GM10847 (cell line): ENCODE measurements around the gene GPHB5.

Experiments
- POLR2A ChIP-seq: IDR thresholded peaks from 2 replicates; pipeline ENCODE4 v1.6.1; 2011; ENCODE audit not compliant: insufficient read length; ENCODE audit errors: extremely low read depth

The GPHB5 gene, protein sequence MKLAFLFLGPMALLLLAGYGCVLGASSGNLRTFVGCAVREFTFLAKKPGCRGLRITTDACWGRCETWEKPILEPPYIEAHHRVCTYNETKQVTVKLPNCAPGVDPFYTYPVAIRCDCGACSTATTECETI

DNA sequence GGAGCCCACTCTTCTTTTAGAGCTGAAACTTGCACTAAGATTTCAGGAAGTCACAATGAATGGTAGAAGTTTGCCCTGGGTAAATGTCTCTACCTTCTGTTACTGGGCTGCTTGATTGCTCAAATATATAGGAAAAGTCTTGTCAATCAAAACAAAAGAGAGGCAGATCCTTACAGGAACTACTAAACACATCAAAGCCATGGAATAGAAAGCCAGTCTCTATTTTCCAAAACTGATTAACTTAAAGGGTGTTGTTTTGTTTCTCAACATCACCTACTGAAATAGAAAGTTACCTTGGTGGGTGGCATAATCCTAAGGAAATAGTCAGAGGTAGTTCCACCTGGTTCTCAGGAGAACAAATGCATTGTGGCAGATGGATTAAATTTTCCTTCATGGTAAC lies at the start of gene GPHB5:
TSS of gene GPHB5 (minus strand) at position 101 of the 400 bp plus-strand sequence. CDS start 1,086 bp downstream, outside the sequence.
- TF ChIP-seq POLR2A, result no peak

DNA sequence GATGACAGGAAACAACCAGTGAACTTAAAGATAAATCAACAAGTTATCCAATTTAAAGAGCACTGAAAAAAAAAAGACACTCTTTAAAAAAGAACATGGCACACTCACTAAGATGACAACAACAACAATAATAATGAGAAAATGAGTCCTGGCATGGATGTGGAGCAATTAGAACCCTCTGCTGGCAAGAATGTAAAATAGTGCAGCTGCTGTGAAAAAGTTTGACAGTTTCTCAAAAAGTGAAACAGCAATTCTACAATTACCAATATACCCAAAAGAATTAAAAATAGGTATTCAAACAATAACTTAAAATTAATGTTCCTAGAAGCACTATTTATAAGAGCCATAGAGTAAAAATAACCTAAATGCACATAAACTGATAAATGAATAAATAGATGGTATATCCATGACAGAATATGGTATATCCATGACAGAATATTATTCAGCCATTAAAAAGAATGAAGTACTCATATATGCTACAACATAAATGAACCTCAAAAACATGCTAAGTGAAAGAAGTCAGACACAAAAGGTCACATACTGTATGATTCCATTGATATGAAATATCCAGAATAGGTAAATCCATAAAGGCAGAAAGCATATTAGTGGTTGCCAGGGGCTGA lies 49.1 kb upstream of the GPHB5 start:
- no peak for TF ChIP-seq POLR2A

DNA sequence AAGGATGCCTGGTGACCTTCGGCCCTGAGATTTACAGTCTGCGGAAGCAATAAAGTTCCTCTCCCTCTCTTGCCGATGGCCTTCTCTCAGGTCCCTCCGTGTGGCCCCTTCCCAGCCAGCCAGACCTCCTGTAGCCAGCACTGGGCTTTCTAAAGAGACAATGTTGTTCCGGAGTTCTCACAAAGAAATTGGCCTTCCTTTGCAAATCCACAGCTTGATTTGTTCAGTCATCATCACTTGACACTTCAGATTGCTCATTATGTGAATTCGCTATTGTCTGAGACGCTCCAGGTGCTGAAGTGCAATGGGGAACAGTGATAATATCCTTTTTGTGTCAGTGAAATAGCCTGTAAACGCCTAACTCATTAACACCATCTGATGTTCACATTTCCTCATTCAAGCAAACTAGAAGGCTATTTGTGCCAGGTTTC lies 43.7 kb upstream of the GPHB5 start:
- TF ChIP-seq POLR2A, result no peak

DNA sequence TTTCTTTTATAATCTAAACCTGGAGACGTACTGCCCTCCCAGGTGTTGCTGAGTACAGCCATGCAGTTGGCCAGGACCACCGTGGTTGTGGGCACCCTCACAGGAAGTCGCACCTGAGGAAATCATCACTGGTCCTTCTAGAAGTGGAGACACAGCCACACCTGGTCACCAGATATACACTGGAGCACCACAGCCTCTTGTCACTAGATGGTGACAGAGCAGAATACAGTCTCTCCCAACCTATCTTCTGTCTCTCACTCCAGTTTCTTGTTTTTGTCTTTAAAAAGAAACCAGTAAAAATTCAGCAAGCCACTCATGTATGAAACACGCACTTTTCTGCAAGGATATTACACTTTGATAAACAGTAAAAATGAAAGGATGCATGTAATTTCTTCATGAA lies 43.1 kb upstream of the GPHB5 start:
- TF ChIP-seq POLR2A, result no peak

DNA sequence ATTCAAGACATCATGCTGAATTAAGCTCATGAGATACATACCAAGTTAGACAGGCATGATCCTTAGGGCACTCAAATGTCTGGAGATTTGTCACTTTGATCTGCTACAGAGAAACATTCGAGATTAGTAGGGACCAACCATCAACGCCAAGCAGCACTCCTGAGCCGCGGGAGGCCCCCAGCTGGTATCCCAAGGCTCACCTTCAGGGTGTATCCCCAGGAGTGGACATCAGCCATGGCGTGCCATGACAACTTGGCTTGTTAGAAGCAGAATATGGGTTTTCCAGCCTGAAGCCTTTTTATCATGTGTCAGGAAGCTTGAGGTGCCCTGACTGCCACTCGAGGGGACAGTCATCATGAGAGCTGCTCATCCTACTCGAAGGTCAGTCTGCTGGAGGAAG lies 39.1 kb upstream of the GPHB5 start:
- TF ChIP-seq POLR2A, result no peak

DNA sequence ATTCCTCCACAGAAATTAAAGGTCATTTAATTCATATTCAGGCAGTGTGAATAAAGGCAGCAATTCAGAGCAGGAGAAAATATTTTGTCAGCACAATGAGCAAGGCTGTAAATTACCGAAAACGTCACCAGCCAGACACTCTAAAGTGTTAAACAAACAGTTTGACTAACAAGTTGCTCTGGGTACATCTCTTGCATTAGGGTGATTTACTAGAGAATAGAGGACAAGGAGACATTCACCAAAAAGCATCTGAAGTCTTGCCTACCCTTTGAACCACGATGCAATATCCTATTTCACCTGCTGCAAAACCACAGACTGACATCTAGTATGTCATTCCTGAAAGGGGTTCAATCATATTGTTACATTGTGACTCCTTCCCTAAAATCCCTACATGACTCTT lies 27.1 kb upstream of the GPHB5 start:
- TF ChIP-seq POLR2A, result no peak

DNA sequence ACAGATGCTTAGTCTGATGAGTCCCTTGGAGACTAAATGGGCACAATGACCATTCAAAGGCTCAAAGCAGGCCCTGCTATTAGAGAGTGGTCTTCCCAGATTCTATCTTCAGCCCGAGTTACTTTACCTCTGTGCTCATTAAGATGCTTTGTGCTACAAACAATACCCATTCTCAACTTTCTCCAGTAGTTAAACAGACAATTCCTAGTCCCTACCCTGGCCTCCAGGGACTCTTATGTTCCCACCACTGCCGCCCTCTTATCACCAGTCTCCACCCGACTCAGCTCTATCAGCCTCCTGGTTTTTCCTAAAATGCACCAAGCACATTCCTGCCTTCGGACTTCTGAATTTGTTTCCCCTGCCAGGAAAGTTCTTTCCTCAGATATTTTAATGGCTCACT lies 25.6 kb upstream of the GPHB5 start:
- no peak for TF ChIP-seq POLR2A

DNA sequence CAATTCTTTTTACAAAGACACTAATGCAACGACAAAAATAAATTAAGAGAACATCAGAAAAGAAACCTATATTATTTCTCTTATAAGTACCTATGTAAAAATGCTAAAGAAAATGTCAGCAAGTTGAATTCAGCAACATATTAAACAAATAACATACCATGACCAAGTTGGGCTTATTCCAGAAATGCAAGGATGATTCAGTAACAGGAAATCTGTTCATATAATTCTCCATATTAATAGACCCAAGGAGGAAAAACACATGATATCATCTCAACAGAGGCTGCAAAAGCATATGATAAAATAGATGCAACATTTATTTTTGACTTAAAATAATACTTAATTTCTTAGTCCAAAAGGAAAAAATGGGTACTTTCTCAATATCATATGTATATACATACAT lies 25.1 kb upstream of the GPHB5 start:
- TF ChIP-seq POLR2A, result no peak

DNA sequence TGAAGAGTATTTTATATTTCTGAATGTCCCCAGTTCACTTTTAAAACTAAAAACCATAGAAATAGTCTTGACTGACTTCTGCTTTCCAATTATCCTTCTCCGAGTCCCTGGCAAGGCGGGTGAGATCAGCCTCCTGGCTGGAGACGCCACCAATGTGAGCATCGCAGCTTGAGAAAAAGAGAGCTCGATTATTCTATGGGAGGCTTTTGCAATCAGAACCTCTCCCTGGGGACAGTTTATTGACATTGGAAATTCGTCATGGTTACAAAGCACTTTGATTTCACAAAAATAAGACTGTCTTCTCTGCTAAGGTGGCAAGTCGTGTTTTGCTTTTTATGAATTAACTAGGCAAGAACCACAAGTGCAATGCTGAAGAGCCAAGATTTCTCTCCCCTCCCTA lies 23.6 kb upstream of the GPHB5 start:
- TF ChIP-seq POLR2A, result no peak

DNA sequence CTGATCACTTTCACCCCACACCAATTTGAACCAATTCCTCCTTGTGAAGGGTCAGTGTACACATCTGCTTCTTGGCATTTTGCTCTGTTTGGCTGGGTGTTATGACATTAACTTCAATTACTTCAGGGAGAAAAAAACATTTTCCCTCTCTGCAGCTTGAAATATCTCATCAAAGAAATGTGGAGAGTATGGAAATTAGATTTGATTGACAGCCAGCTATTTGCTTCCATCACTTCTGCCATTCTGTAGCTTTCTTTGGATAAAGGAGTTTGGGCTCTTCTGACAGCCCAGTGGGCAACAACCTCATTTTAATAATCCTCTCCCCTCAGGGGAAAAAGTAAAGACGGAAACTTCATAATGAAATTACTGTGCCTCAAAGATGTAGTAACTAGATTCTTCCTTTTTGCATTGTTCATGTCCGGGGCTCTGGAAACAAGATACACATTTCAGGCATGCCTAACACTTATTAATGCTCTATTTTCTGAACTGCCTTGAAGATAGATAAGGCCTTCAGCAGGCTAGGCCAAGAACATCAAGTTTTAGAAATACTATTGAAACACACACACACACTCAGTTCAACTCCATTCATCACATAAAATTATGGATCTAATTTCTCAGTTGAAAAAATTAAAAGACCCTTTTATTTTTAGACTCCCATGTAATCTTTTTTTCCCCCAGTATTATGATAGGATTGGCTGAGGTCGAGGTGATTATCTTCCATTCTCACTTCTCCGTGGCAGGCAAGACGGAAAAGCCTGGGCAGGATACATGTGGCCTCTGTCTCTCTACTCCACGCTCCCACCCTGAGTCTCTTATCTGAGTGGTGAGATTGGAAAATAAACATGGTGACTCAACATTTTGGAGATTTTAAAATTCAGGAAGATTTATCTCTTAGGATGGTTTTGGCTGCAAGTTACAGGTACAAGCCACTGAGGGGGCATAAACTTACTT lies 10.3 kb upstream of the GPHB5 start:
- TF ChIP-seq POLR2A, result no peak

DNA sequence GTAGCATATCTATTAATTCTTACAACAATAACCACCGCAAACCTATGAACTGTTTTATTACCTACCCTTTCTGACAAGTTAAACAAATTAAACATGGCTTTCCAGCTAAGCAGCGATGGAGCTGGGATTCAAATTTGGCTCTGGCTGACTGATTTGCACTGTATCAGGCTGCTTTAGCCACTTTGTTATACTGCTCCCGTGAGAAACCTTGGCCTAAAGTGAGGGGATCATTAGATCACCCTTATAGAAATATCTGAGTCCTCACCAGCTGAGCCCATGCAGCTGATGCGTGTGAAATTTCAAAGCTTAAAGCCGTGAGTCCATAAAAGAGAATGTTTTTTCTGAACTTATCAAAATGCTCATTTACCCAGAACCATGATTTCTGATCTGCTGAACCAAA lies 8.1 kb upstream of the GPHB5 start:
- TF ChIP-seq POLR2A, result no peak

DNA sequence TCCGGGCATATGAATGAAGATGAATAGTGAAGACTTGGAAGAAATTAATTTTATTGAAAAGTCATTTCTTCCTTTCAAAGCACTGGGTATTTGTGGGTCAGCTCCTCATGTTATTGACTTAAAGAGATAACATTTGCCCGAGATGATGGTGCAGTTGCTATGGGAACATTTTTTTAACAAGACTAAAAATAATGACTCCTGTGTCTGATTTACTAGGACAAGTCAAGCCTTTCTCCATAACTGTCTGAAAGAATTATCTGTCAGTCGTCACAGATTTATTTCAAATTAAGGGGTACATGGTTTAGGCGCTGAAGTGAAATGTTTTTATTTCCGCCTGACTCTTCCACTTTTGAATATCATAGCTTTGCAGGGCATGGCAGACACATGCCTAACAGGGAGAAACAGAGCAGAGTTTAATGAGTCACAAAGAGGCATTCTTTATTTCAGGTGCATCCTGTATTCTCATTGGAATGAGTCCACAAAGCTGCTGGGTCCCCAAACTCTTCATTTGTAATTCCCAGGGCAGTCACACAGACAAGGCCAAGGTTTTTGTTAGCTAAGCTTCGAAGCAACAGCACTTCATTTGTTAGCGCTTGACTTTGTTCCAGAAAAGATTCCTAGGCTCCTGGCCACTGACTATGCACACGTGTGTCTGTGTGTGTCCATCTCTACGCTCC lies 4.3 kb upstream of the GPHB5 start:
- no peak for TF ChIP-seq POLR2A

DNA sequence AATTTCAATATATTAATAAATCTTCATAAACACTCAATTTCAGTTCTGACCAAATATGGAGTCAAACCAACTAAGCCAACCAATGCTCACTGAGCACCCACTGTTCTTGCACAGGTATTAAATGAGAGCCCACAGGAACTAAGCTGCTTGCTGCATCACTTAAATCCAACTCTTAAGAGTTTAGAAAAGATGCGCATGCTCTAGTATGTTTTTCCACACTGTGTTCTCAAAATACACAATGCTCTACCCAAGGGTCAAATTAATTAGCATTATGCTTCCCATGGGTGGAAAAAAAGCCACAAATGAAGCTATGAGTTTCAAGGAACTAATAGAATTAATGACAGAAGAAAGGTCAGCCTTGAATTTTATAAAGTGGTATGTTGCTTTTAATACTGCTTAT lies 3.7 kb upstream of the GPHB5 start:
- no peak for TF ChIP-seq POLR2A

DNA sequence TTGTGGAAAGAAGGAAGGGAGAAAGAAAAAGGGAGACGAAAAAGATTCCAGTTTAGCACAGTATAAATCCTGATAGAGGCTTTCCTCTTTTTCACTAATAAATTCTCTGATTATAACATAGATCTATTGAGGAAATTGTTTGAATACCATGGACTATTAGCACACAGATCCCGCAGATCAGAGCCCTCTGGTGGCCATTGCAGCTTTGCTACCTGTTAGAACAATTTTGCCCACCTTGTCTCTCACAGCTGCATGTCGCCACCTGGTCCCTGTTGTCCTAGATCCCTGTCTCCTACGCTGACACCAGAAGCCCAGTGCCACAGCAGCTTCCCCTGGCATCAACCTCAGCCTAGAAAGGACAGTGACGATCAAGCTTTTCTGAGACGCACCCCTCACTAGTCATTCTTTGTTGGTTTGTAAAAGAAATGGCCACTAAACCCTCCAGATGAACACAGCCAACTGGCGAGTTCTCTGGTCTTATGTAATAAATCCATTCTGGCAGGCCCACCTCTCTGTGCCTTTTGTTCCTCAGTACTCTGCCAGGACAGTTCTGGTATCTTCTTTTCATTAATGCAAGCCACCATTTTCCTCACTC lies 9.9 kb downstream of the GPHB5 start:
- no peak for TF ChIP-seq POLR2A

DNA sequence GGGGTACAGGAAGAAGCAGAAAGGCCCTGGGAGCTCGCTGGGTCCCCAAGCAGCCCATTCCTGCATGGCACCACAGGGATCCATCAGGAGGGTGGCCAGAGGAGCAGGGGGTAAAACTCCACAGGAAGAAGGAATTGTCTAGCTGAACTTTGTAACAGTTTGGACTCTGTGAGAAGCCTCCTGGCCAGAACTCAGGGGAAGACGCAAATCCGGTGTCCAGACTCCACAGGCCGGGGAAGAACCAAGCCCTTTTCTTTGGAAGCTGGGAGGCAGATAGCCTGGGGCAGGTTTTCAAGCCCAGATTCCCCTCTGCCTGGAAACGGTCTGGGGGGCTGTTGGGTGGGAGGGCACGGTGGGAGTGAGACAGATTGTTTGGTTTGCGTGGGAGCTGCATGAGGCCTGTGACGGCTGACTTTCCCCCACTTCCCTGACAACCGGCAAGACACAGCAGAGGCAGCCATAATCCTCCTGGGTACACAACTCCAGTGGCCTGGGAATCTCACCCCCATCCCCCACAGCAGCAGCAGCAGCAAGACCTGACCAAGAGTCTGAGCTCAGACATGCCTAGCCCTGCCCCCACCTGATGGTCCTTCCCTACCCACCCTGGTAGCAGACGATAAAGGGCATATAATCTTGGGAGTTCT lies 16.7 kb downstream of the GPHB5 start:
- no peak for TF ChIP-seq POLR2A
